DOHH2 (cell line): Measurements from ENCODE around the gene SLC22A12.

Source experiments
- CTCF ChIP-seq: fragments of 200-600 bp; sonication (generic); IDR thresholded peaks from one replicate; pipeline ENCODE4 v1.5.1; 2014; ENCODE audit warnings: antibody characterized with exemption, mild to moderate bottlenecking, low read depth, low read length; ENCODE audit not compliant: poor library complexity, severe bottlenecking
- EZH2phosphoT487 ChIP-seq: fragments of 200-600 bp; sonication (generic); IDR thresholded peaks from 2 replicates; pipeline ENCODE4 v1.6.1; 2017; ENCODE audit warnings: borderline replicate concordance, mild to moderate bottlenecking, antibody characterized with exemption, low read length, moderate library complexity, mixed read lengths

DNA sequence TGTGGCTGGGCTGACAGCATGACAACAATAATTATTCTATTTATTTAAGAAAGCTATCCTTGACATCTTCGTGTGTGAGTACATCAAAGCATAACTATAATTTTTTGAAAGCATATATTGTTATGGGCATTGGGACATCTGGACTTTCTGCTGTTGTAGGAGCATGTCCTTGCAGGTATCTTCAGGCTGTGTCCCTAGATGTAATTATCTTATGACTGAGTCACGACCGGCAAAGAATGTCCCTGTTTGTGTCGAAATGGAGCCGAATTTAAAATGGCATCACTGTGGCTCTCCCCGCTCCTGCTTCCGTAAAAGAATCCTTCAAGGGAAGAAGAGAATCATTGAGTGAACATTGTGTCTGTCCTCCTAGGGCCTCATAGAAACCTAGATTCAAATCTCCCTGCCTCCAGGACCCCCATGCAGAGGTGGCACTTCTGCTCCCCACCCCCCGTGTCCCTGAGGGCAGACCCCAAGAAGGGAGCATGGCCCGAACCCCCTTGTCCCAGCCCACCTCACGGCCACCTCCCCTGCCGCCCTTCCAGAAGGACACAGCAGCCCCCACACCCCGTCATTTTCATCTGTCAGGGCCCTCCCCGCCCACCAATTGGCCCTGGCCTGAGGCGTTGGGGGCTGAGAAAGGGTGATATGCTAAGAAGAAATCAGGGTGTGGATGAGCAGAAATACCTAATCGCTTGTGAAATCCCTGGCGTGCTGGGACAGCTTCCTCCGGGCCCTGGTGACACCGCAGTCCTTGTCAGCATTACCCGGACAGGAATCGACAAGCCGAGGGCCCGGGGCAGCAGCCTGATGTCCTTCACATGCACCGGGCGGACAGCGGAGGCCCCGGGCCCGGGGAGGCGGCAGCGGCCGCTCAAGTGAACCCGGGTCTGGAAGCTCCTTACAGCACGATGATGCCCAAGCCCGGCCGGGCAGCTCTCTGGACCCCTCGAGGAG lies 48.6 kb upstream of the SLC22A12 start:
- TF ChIP-seq CTCF (no peak), EZH2phosphoT487 (no peak)
